GM21360 (cell line): ENCODE measurements around the gene MCM8.

ENCODE experiments used
- ATAC-seq: cut with Tn5 transposase; IDR thresholded peaks from one replicate; pipeline ENCODE4 v1.9.1; 2021; ENCODE audit warnings: mild to moderate bottlenecking, moderate library complexity; ENCODE audit not compliant: unreplicated experiment

The MCM8 gene

GRCh38 chr20:5950271-5951031 lies at the start of gene MCM8, which contains the start of gene TRMT6:
TSS of gene MCM8 (plus strand) at chr20:5950652. CDS start at chr20:5952016, 1,364 bp downstream.
TSS of gene TRMT6 (minus strand) at chr20:5950533. CDS start at chr20:5950405, 128 bp downstream.
- ATAC-seq, result peak; percentile 96

GRCh38 chr20:5900908-5901307 lies 49.5 kb upstream of the MCM8 start:
- ATAC-seq, result no peak

- ATAC-seq, result no peak
Observed at GRCh38 chr20:5908981-5909380, 41.5 kb upstream of the MCM8 start.

GRCh38 chr20:5910186-5910585 lies 40.3 kb upstream of the MCM8 start:
- ATAC-seq, result no peak

- ATAC-seq, result no peak
Observed at GRCh38 chr20:5913166-5913565, 37.3 kb upstream of the MCM8 start.

GRCh38 chr20:5914859-5915258 lies 35.6 kb upstream of the MCM8 start:
- no peak for ATAC-seq

- no peak for ATAC-seq
Observed at GRCh38 chr20:5918856-5919625, 31.4 kb upstream of the MCM8 start.

GRCh38 chr20:5919626-5920544 lies 30.6 kb upstream of the MCM8 start:
- no peak for ATAC-seq

- ATAC-seq, result no peak
Observed at GRCh38 chr20:5920581-5920980, 29.9 kb upstream of the MCM8 start.

GRCh38 chr20:5923493-5923892 lies 27.0 kb upstream of the MCM8 start:
- ATAC-seq, result no peak

- ATAC-seq, result no peak
Observed at GRCh38 chr20:5925551-5925950, 24.9 kb upstream of the MCM8 start.

GRCh38 chr20:5927749-5928462 lies 22.5 kb upstream of the MCM8 start:
- no peak for ATAC-seq

- ATAC-seq, result no peak
Observed at GRCh38 chr20:5928836-5929715, 21.4 kb upstream of the MCM8 start.

- ATAC-seq, result no peak
Observed at GRCh38 chr20:5931411-5931810, 19.0 kb upstream of the MCM8 start.

GRCh38 chr20:5932796-5933195 lies 17.7 kb upstream of the MCM8 start:
- no peak for ATAC-seq

- peak; percentile 57 for ATAC-seq
Observed at GRCh38 chr20:5933802-5934436, 16.5 kb upstream of the MCM8 start.

- ATAC-seq, result no peak
Observed at GRCh38 chr20:5935384-5935783, 15.1 kb upstream of the MCM8 start.

GRCh38 chr20:5936238-5936637 lies 14.2 kb upstream of the MCM8 start:
- no peak for ATAC-seq

GRCh38 chr20:5938456-5939029 lies 11.9 kb upstream of the MCM8 start:
- no peak for ATAC-seq
